Liver (tissue), 9 donors: Measurements from ENCODE around the gene DMXL2. TPM values are rescaled to one million over a fixed set of nuclear protein-coding genes. Genes with fewer than 3 reads are reported as not detected.

Source experiments
- DNase-seq: peaks from one replicate; pipeline ENCODE4 v3.0.0-alpha.2; 2017; ENCODE audit warnings: low spot score
- H3K27ac ChIP-seq, 2 donors: one replicate each; pipeline ENCODE4 v1.7.0; 2013; ENCODE audit warnings: inconsistent platforms in 2 of 2, low read length in 2 of 2, control low read depth in 1 of 2, low read depth in 1 of 2, mild to moderate bottlenecking in 1 of 2
- H3K27me3 ChIP-seq, 4 donors: one replicate each; pipeline versions ENCODE4 v1.6.1 to v1.7.0; 2013; ENCODE audit warnings: low read length in 3 of 4, inconsistent platforms in 1 of 4, mild to moderate bottlenecking in 1 of 4, moderate library complexity in 1 of 4; ENCODE audit not compliant: control insufficient read depth in 4 of 4, insufficient read depth in 4 of 4
- H3K36me3 ChIP-seq, 4 donors: one replicate each; pipeline versions ENCODE4 v1.6.1 to v1.7.0; 2013; ENCODE audit warnings: low read length in 3 of 4, mild to moderate bottlenecking in 3 of 4, low read depth in 1 of 4, moderate library complexity in 1 of 4; ENCODE audit not compliant: control insufficient read depth in 4 of 4, insufficient read depth in 3 of 4
- H3K4me1 ChIP-seq, 4 donors: one replicate each; pipeline versions ENCODE4 v1.6.1 to v1.7.0; 2013; ENCODE audit warnings: low read length in 3 of 4, mild to moderate bottlenecking in 3 of 4, moderate library complexity in 1 of 4; ENCODE audit not compliant: control insufficient read depth in 4 of 4, insufficient read depth in 4 of 4
- H3K4me3 ChIP-seq, 3 donors: one replicate each; pipeline versions ENCODE4 v1.6.1 to v1.7.0; 2013; ENCODE audit warnings: low read length in 3 of 3, control low read depth in 1 of 3, low read depth in 1 of 3, mild to moderate bottlenecking in 1 of 3
- H3K9ac ChIP-seq, 2 donors: one replicate each; pipeline ENCODE4 v1.7.0; 2013; ENCODE audit warnings: low read length in 2 of 2, mild to moderate bottlenecking in 2 of 2, moderate library complexity in 2 of 2, control low read depth in 1 of 2, low read depth in 1 of 2
- H3K9me3 ChIP-seq, 4 donors: one replicate each; pipeline versions ENCODE4 v1.6.1 to v1.7.0; 2013; ENCODE audit warnings: low read length in 3 of 4; ENCODE audit not compliant: control insufficient read depth in 4 of 4
- EGR1 ChIP-seq, 2 donors: IDR thresholded peaks; 2 replicates each; pipeline ENCODE4 v1.6.1; 2016 to 2018; ENCODE audit warnings: antibody characterized with exemption in 2 of 2, low read depth in 2 of 2
- FOXA1 ChIP-seq: IDR thresholded peaks from 2 replicates; pipeline ENCODE4 v1.6.1; 2016; ENCODE audit warnings: antibody characterized with exemption
- FOXA2 ChIP-seq: IDR thresholded peaks from 2 replicates; pipeline ENCODE4 v1.6.1; 2016; ENCODE audit warnings: antibody characterized with exemption
- GABPA ChIP-seq, 2 donors: IDR thresholded peaks in 1 of 2; conservative IDR thresholded peaks in 1 of 2; 2 replicates each; pipeline ENCODE4 v1.6.1; 2016; ENCODE audit warnings: antibody characterized with exemption in 2 of 2, mild to moderate bottlenecking in 1 of 2, moderate library complexity in 1 of 2
- HNF4A ChIP-seq, 2 donors: conservative IDR thresholded peaks; 2 replicates each; pipeline ENCODE4 v1.6.1; 2016; ENCODE audit warnings: antibody characterized with exemption in 2 of 2, mild to moderate bottlenecking in 2 of 2
- HNF4G ChIP-seq: IDR thresholded peaks from 2 replicates; pipeline ENCODE4 v1.6.1; 2016; ENCODE audit warnings: antibody characterized with exemption
- JUND ChIP-seq, 2 donors: IDR thresholded peaks; 2 replicates each; pipeline ENCODE4 v1.6.1; 2016; ENCODE audit warnings: antibody characterized with exemption in 2 of 2
- NR2F2 ChIP-seq: IDR thresholded peaks from 2 replicates; pipeline ENCODE4 v1.6.1; 2016; ENCODE audit warnings: antibody characterized with exemption
- RAD21 ChIP-seq, 2 donors: IDR thresholded peaks; 2 replicates each; pipeline ENCODE4 v1.6.1; 2016; ENCODE audit warnings: antibody characterized with exemption in 2 of 2, mild to moderate bottlenecking in 2 of 2
- RXRA ChIP-seq, 2 donors: IDR thresholded peaks; 2 replicates each; pipeline ENCODE4 v1.6.1; 2017 to 2018; ENCODE audit warnings: antibody characterized with exemption in 2 of 2, mild to moderate bottlenecking in 1 of 2
- SP1 ChIP-seq: IDR thresholded peaks from 2 replicates; pipeline ENCODE4 v1.6.1; 2018; ENCODE audit warnings: antibody characterized with exemption, mild to moderate bottlenecking
- TAF1 ChIP-seq: conservative IDR thresholded peaks from 2 replicates; pipeline ENCODE4 v1.6.1; 2016; ENCODE audit warnings: antibody characterized with exemption, mild to moderate bottlenecking
- YY1 ChIP-seq: IDR thresholded peaks from 2 replicates; pipeline ENCODE4 v1.6.1; 2016; ENCODE audit warnings: antibody characterized with exemption, mild to moderate bottlenecking
- WGBS: extraction: QIAGEN DNeasy Blood & Tissue Kit; methylation state at CpG from one replicate; pipeline ENCODE4 v1.1.7; 2013; 5-methylcytosine and 5-hydroxymethylcytosine counted together
- polyA plus RNA-seq, 2 donors: library from polyadenylated mRNA; stranded (reverse) in 1 of 2; unstranded in 1 of 2; fragments of 200-250 nt in 1 of 2; fragments of >200 nt in 1 of 2; fragmentation: Nextera tagmentation in 1 of 2; extraction: Ambion mirVana in 1 of 2; gene quantifications; one replicate each; pipeline versions ENCODE4 v1.2.1 to v1.2.3, GENCODE V29; 2013 to 2015
- total RNA-seq, 2 donors: library from RNA; depleted of rRNA; stranded (reverse); fragments of >200 nt; gene quantifications; one replicate each; pipeline ENCODE4 v1.2.3, GENCODE V29; 2014
- TF ChIP-seq, protein P1 (sequence below): IDR thresholded peaks from 2 replicates; pipeline ENCODE4 v1.6.1; 2016; ENCODE audit warnings: antibody characterized with exemption
- TF ChIP-seq, protein P2 (sequence below): IDR thresholded peaks from 2 replicates; pipeline ENCODE4 v1.6.1; 2016; ENCODE audit warnings: antibody characterized with exemption
- TF ChIP-seq, protein P3 (sequence below): IDR thresholded peaks from 2 replicates; pipeline ENCODE4 v1.6.1; 2016; ENCODE audit warnings: antibody characterized with exemption
- TF ChIP-seq, protein P4 (sequence below): fragments of 150-350 bp; IDR thresholded peaks from 2 replicates; pipeline ENCODE4 v1.5.1; 2017; ENCODE audit warnings: improper control_type of control experiment, low read depth, low read length; ENCODE audit not compliant: missing input control
- TF ChIP-seq, protein P5 (sequence below): IDR thresholded peaks from 2 replicates; pipeline ENCODE4 v1.6.1; 2016; ENCODE audit warnings: antibody characterized with exemption, mild to moderate bottlenecking
- donor health status: healthy.
- donor health status: healthy.
- donor health status: healthy.
- donor health status: healthy.
- donor health status: healthy.

Gene DMXL2
- total and polyA plus RNA-seq, 4 donors: 3.4 to 58.5 (median 17.6) TPM

DNA sequence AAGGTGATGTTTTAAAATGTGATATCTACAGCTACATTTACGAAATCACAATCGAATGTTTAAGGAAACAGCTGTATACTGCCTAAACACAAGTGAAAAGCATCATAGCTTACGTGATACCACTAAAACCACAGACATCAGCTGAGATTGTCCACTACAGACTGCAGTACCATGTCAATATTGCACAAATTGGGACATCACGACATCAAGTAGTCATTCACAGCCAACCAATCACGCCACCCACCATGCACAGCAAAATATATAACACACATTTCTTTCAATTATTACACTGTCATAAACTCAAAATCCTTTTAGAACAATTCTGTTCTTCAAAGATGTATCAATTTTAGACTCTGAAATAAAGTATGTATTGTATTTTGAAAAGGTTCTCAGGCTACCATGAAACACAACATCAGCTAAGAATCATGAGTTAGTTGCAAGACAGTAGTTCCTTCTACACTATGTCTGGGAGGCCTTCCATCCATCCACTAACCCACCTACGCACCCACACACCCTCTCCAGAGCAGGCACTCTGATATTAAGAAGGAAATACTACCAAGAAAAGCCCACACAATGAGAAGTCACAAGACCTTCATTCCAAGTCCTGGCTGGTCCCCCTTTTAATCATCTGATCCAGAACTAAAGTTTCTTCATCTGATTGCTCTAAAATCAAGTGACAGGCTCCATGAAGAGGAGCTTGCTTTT lies 3.1 kb downstream of the DMXL2 start:
- no peak for DNase-seq
- no peaks in the 10 kb centered on the region for H3K36me3 ChIP-seq
- no peaks in the 10 kb centered on the region for H3K27me3 ChIP-seq
- H3K9ac ChIP-seq: no peak overlapping the region
- 88% methylated on average over 6 of the region's 6 CpGs for WGBS
- H3K4me3 ChIP-seq: no peak overlapping the region
- TF ChIP-seq NR2F2 (no peak), YY1 (no peak), TAF1 (no peak), FOXA2 (no peak), JUND (IDR thresholded peaks at IDR 0.05) (no peak), FOXA1 (no peak)
- TF ChIP-seq, protein P1, sequence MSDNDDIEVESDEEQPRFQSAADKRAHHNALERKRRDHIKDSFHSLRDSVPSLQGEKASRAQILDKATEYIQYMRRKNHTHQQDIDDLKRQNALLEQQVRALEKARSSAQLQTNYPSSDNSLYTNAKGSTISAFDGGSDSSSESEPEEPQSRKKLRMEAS: no peak
- TF ChIP-seq, protein P2, sequence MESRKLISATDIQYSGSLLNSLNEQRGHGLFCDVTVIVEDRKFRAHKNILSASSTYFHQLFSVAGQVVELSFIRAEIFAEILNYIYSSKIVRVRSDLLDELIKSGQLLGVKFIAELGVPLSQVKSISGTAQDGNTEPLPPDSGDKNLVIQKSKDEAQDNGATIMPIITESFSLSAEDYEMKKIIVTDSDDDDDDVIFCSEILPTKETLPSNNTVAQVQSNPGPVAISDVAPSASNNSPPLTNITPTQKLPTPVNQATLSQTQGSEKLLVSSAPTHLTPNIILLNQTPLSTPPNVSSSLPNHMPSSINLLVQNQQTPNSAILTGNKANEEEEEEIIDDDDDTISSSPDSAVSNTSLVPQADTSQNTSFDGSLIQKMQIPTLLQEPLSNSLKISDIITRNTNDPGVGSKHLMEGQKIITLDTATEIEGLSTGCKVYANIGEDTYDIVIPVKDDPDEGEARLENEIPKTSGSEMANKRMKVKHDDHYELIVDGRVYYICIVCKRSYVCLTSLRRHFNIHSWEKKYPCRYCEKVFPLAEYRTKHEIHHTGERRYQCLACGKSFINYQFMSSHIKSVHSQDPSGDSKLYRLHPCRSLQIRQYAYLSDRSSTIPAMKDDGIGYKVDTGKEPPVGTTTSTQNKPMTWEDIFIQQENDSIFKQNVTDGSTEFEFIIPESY: no peak
- H3K9me3 ChIP-seq: no peaks in the 10 kb centered on the region
- H3K4me1 ChIP-seq: peaks cover 2 to 19% (median 10%) of the 10 kb centered on the region in 4 donors
- no peak overlapping the region for H3K27ac ChIP-seq

DNA sequence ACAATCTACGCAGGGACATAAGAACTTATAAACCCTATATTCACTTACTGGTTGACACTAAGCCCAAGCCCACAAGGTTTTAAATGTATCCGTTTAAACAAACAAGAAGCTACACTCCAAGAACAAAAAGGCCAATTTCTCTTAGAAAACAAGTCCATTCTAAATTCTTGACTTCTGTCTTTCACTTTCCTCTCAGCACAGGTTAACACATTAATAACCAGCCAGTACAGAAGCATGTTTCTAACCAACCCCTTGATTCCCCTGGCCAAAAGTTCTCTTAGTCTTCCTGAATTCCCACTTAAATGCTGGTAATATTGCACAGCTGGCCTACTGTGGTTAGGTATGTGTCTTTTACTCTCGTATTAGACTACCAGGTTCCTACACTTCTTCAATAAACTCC lies 4.7 kb downstream of the DMXL2 start:
- Histone ChIP-seq H3K4me1 (peaks cover 0 to 13% (median 7%) of the 10 kb centered on the region in 4 donors), H3K27ac (no peak overlapping the region), H3K9ac (no peak overlapping the region), H3K36me3 (no peaks in the 10 kb centered on the region), H3K27me3 (no peaks in the 10 kb centered on the region), H3K4me3 (no peak overlapping the region), H3K9me3 (no peaks in the 10 kb centered on the region)
- DNase-seq: no peak
- WGBS: 61% methylated on average over 3 of the region's 3 CpGs
- no peak for TF ChIP-seq FOXA1
- TF ChIP-seq, protein P2: no peak
- TF ChIP-seq, protein P3, sequence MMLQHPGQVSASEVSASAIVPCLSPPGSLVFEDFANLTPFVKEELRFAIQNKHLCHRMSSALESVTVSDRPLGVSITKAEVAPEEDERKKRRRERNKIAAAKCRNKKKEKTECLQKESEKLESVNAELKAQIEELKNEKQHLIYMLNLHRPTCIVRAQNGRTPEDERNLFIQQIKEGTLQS: no peak
- TF ChIP-seq, protein P4, sequence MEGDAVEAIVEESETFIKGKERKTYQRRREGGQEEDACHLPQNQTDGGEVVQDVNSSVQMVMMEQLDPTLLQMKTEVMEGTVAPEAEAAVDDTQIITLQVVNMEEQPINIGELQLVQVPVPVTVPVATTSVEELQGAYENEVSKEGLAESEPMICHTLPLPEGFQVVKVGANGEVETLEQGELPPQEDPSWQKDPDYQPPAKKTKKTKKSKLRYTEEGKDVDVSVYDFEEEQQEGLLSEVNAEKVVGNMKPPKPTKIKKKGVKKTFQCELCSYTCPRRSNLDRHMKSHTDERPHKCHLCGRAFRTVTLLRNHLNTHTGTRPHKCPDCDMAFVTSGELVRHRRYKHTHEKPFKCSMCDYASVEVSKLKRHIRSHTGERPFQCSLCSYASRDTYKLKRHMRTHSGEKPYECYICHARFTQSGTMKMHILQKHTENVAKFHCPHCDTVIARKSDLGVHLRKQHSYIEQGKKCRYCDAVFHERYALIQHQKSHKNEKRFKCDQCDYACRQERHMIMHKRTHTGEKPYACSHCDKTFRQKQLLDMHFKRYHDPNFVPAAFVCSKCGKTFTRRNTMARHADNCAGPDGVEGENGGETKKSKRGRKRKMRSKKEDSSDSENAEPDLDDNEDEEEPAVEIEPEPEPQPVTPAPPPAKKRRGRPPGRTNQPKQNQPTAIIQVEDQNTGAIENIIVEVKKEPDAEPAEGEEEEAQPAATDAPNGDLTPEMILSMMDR: no peak
- no peak for TF ChIP-seq YY1
- TF ChIP-seq RAD21 (IDR thresholded peaks at IDR 0.05): no peak
- no peak for TF ChIP-seq EGR1 (IDR thresholded peaks at IDR 0.05; ENCODE audit: low read depth in 2 of 2)
- TF ChIP-seq NR2F2: no peak
- TF ChIP-seq HNF4A (conservative IDR thresholded peaks at IDR 0.05): no peak
- TF ChIP-seq GABPA (IDR thresholded peaks at IDR 0.05 in 1 of 2, conservative IDR thresholded peaks at IDR 0.05 in 1 of 2): no peak
- TF ChIP-seq, protein P5, sequence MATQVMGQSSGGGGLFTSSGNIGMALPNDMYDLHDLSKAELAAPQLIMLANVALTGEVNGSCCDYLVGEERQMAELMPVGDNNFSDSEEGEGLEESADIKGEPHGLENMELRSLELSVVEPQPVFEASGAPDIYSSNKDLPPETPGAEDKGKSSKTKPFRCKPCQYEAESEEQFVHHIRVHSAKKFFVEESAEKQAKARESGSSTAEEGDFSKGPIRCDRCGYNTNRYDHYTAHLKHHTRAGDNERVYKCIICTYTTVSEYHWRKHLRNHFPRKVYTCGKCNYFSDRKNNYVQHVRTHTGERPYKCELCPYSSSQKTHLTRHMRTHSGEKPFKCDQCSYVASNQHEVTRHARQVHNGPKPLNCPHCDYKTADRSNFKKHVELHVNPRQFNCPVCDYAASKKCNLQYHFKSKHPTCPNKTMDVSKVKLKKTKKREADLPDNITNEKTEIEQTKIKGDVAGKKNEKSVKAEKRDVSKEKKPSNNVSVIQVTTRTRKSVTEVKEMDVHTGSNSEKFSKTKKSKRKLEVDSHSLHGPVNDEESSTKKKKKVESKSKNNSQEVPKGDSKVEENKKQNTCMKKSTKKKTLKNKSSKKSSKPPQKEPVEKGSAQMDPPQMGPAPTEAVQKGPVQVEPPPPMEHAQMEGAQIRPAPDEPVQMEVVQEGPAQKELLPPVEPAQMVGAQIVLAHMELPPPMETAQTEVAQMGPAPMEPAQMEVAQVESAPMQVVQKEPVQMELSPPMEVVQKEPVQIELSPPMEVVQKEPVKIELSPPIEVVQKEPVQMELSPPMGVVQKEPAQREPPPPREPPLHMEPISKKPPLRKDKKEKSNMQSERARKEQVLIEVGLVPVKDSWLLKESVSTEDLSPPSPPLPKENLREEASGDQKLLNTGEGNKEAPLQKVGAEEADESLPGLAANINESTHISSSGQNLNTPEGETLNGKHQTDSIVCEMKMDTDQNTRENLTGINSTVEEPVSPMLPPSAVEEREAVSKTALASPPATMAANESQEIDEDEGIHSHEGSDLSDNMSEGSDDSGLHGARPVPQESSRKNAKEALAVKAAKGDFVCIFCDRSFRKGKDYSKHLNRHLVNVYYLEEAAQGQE: no peak
- no peak for TF ChIP-seq RXRA (IDR thresholded peaks at IDR 0.05)
- no peak for TF ChIP-seq HNF4G
- no peak for TF ChIP-seq FOXA2
- TF ChIP-seq, protein P1: no peak
- TF ChIP-seq SP1: no peak
- no peak for TF ChIP-seq JUND (IDR thresholded peaks at IDR 0.05)
- TF ChIP-seq TAF1: no peak
